HEK293 (cell line): ENCODE results near the gene NRL.

Experiments used
- HOXA7 ChIP-seq: sonication (generic); formaldehyde crosslinking; IDR thresholded peaks from 2 replicates; pipeline ENCODE4 v1.8.1; 2022; ENCODE audit warnings: missing genetic modification reagents, borderline replicate concordance
- ZBTB17 ChIP-seq: fragments of 450-650 bp; formaldehyde crosslinking; IDR thresholded peaks from 2 replicates; pipeline ENCODE4 v1.5.1; 2016; ENCODE audit warnings: missing biosample characterization, missing genetic modification characterization
- ZNF302 ChIP-seq: fragments of 450-650 bp; formaldehyde crosslinking; IDR thresholded peaks from 2 replicates; pipeline ENCODE4 v1.5.1; 2016; ENCODE audit warnings: missing biosample characterization, missing genetic modification characterization, low read depth
- ZNF350 ChIP-seq: fragments of 450-650 bp; formaldehyde crosslinking; IDR thresholded peaks from 2 replicates; pipeline ENCODE4 v1.5.0; 2017; ENCODE audit warnings: missing biosample characterization, mild to moderate bottlenecking, missing genetic modification characterization
- ZNF585B ChIP-seq: fragments of 450-650 bp; formaldehyde crosslinking; IDR thresholded peaks from 2 replicates; pipeline ENCODE4 v1.5.1; 2016; ENCODE audit warnings: missing biosample characterization, missing genetic modification characterization
- ZNF658 ChIP-seq: fragments of 450-650 bp; formaldehyde crosslinking; IDR thresholded peaks from 2 replicates; pipeline ENCODE4; 2016; ENCODE audit warnings: missing biosample characterization, missing genetic modification characterization
- TF ChIP-seq, protein P1 (sequence below): fragments of 450-650 bp; formaldehyde crosslinking; IDR thresholded peaks from 2 replicates; pipeline ENCODE4 v1.5.1; 2016; ENCODE audit warnings: missing biosample characterization, missing genetic modification characterization
- TF ChIP-seq, protein P2 (sequence below): sonication (generic); formaldehyde crosslinking; IDR thresholded peaks from 2 replicates; pipeline ENCODE4 v1.8.1; 2022; ENCODE audit warnings: mild to moderate bottlenecking, moderate library complexity, missing genetic modification reagents

DNA sequence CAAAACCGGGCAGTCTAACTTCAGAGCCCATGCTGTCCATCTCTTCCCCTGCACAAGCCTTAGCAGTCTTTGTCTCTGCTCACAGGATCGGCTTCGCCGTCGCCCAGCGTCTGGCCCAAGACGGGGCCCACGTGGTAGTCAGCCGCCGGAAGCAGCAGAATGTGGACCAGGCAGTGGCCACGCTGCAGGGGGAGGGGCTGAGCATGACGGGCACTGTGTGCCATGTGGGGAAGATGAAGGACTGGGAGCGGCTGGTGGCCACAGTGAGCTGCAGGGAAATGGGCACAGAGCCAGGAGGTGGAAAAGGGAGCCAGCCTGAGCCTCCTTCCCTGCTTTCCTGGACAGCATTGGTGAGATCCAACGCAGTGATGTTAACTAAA, 77.1 kb downstream of the NRL start:
- TF ChIP-seq ZNF658 (no peak), ZNF302 (tag by site-specific recombination) (no peak), ZBTB17 (no peak), ZNF585B (no peak), HOXA7 (no peak), ZNF350 (tag by site-specific recombination) (no peak)
- TF ChIP-seq, protein P1, sequence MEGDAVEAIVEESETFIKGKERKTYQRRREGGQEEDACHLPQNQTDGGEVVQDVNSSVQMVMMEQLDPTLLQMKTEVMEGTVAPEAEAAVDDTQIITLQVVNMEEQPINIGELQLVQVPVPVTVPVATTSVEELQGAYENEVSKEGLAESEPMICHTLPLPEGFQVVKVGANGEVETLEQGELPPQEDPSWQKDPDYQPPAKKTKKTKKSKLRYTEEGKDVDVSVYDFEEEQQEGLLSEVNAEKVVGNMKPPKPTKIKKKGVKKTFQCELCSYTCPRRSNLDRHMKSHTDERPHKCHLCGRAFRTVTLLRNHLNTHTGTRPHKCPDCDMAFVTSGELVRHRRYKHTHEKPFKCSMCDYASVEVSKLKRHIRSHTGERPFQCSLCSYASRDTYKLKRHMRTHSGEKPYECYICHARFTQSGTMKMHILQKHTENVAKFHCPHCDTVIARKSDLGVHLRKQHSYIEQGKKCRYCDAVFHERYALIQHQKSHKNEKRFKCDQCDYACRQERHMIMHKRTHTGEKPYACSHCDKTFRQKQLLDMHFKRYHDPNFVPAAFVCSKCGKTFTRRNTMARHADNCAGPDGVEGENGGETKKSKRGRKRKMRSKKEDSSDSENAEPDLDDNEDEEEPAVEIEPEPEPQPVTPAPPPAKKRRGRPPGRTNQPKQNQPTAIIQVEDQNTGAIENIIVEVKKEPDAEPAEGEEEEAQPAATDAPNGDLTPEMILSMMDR (tag by site-specific recombination) = no peak
- TF ChIP-seq, protein P2, sequence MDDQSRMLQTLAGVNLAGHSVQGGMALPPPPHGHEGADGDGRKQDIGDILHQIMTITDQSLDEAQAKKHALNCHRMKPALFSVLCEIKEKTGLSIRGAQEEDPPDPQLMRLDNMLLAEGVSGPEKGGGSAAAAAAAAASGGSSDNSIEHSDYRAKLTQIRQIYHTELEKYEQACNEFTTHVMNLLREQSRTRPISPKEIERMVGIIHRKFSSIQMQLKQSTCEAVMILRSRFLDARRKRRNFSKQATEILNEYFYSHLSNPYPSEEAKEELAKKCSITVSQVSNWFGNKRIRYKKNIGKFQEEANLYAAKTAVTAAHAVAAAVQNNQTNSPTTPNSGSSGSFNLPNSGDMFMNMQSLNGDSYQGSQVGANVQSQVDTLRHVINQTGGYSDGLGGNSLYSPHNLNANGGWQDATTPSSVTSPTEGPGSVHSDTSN (CRISPR knock-in tag) = no peak
